HepG2 (cell line): ENCODE results near the gene SRSF11. TPM values are rescaled to one million over a fixed set of nuclear protein-coding genes. Genes with fewer than 3 reads are reported as not detected.

Experiments used
- FUBP1 ChIP-seq: sonication (generic); formaldehyde crosslinking; IDR thresholded peaks from 2 replicates; pipeline ENCODE4 v1.5.1; 2020; ENCODE audit warnings: missing genetic modification reagents, mild to moderate bottlenecking, borderline replicate concordance
- HCFC1 ChIP-seq: fragments of 150-350 bp; IDR thresholded peaks from 2 replicates; pipeline ENCODE4 v1.6.1; 2014; ENCODE audit warnings: low read depth, low read length
- HMGXB3 ChIP-seq: sonication (generic); formaldehyde crosslinking; IDR thresholded peaks from 2 replicates; pipeline ENCODE4 v1.4.0; 2020; ENCODE audit warnings: missing genetic modification reagents, borderline replicate concordance
- MEF2D ChIP-seq: sonication (generic); formaldehyde crosslinking; IDR thresholded peaks from 2 replicates; pipeline ENCODE4 v1.5.1; 2020; ENCODE audit warnings: mild to moderate bottlenecking, missing genetic modification reagents
- RARG ChIP-seq: sonication (generic); formaldehyde crosslinking; IDR thresholded peaks from 2 replicates; pipeline ENCODE4 v1.4.0; 2020; ENCODE audit warnings: low read depth, mild to moderate bottlenecking, missing genetic modification reagents
- RBFOX2 ChIP-seq: fragments of 200-400 bp; formaldehyde crosslinking; IDR thresholded peaks from 2 replicates; pipeline ENCODE4 v1.6.1; 2017; ENCODE audit warnings: low read depth, mild to moderate bottlenecking, low read length
- ZMAT5 ChIP-seq: sonication (generic); formaldehyde crosslinking; IDR thresholded peaks from 2 replicates; pipeline ENCODE4 v1.5.0; 2020; ENCODE audit warnings: mild to moderate bottlenecking, low read depth, missing genetic modification reagents, borderline replicate concordance
- ZNF235 ChIP-seq: sonication (generic); formaldehyde crosslinking; IDR thresholded peaks from 2 replicates; pipeline ENCODE4 v1.8.1; 2023; ENCODE audit warnings: mild to moderate bottlenecking, missing genetic modification reagents, borderline replicate concordance
- ZSCAN30 ChIP-seq: sonication (generic); formaldehyde crosslinking; IDR thresholded peaks from 2 replicates; pipeline ENCODE4 v1.5.0; 2020; ENCODE audit warnings: mild to moderate bottlenecking, missing genetic modification reagents
- polyA plus RNA-seq, 8 experiments: library from polyadenylated mRNA; depleted of rRNA in 3 of 8; stranded (reverse) in 7 of 8; unstranded in 1 of 8; fragments of >200 nt; fragmentation: Illumina TruSeq in 4 of 8; extraction: Trizol in 4 of 8; gene quantifications; 2 replicates each; pipeline versions ENCODE4 v1.2.1 to v1.2.3, GENCODE V29; 2011 to 2016; ENCODE audit warnings: low read depth in 4 of 8, missing spikeins in 1 of 8, mixed read lengths in 1 of 8; ENCODE audit not compliant: insufficient read depth in 1 of 8
- total RNA-seq, 5 experiments: library from RNA; depleted of rRNA; stranded (reverse); fragments of >200 nt; fragmentation: Illumina TruSeq; extraction: Trizol; gene quantifications; 2 replicates each; pipeline ENCODE4 v1.2.3, GENCODE V29; 2016; ENCODE audit warnings: low read depth in 1 of 5

The SRSF11 gene
- total and polyA plus RNA-seq, 2 of the 13 experiments (the other 11 are each of a cell fraction or from before 2014, with no cell fraction given): 118 to 381 TPM

GRCh38 chr1:70221238-70222121, at the start of gene SRSF11 (continued):
- TF ChIP-seq FUBP1 (CRISPR knock-in tag) (no peak; the same call in 1 of the 2 replicates), RBFOX2 (peak; percentile 98), ZSCAN30 (CRISPR knock-in tag) (peak; percentile 31; the same call in 1 of the 2 replicates), ZNF235 (no peak), HCFC1 (0 out of 2 replicates have a peak, but pooled peaks have one; percentile 32), RARG (CRISPR knock-in tag) (no peak), ZMAT5 (CRISPR knock-in tag) (no peak), MEF2D (peak; percentile 16), HMGXB3 (CRISPR knock-in tag) (peak; percentile 62; the same call in 1 of the 2 replicates)
